HL-60 (cell line): ENCODE measurements around the gene CHD5.

ENCODE experiments used
- CTCF ChIP-seq: IDR thresholded peaks from one replicate; pipeline ENCODE4 v1.5.1; 2011; ENCODE audit warnings: low read length, control low read depth, inconsistent platforms; ENCODE audit not compliant: insufficient read depth
- POLR2AphosphoS5 ChIP-seq: IDR thresholded peaks from 2 replicates; pipeline ENCODE4 v1.6.1; 2012; ENCODE audit warnings: low read depth
- REST ChIP-seq: IDR thresholded peaks from 2 replicates; pipeline ENCODE4 v1.6.1; 2012; ENCODE audit warnings: low read depth; ENCODE audit not compliant: insufficient replicate concordance

DNA sequence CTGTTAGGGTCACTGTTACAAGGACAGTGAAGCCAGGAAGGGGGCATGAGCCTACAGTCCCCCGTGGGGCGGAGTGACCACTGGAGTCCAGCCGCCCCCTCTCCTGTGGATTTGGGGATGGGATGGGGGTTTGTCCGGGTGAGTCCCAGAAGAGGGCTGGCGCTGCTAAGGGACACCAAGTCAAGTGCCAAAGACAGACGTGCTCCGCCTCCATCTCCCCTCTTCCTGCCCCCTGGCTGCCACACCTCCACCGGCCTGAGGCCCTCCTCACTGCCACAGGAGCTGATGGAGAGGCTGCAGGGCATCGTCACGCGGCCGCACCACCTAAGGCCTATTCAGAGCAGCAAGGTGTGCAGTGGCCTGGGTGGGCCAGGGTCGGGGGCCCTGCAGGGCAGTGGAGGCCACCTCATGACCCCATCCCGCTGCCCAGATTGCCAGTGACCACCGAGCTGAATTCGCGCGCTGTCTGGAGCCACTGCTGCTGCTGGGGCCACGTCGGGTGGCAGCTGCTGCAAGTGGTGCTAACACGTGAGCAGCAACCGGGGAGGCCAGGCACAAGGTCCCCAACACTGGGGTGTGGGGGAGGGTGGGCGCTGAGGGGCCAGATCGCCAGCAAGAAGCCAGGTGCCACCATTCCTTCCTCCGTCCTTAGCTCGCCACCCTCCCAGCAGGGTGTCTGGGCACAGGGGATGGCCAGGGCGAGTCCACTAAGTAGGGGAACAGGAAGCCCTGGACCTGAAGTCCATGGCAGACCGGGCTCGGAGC lies 30.7 kb upstream of the CHD5 start:
- no peak for TF ChIP-seq CTCF
- no peak for TF ChIP-seq POLR2AphosphoS5
- no peak for TF ChIP-seq REST
